Calu3 (cell line): ENCODE data around the gene PLOD2. TPM values are rescaled to one million over a fixed set of nuclear protein-coding genes. Genes with fewer than 3 reads are reported as not detected.

ENCODE experiments used
- BruUV-seq: library from RNA; stranded (reverse); fragments of 400-500 nt; replicated peaks from 2 replicates; lab custom pipeline; 2021; lab: Mats Ljungman, UMichigan
- CTCF ChIA-PET: fragments of 300-600 bp; sonication (Branson Sonifier 250); formaldehyde crosslinking; loops from one replicate; lab custom pipeline; 2022; ENCODE audit warnings: antibody characterized with exemption; lab: Charles Lee
- DNase-seq: peaks from one replicate; pipeline ENCODE4 v3.0.0; 2022
- H3K27ac Mint-ChIP-seq: one replicate; pipeline ENCODE4 v1.8.0; 2022; ENCODE audit warnings: mixed read lengths; ENCODE audit not compliant: unreplicated experiment
- H3K27me3 Mint-ChIP-seq: one replicate; pipeline ENCODE4 v1.8.0; 2022; ENCODE audit warnings: mixed read lengths; ENCODE audit not compliant: unreplicated experiment
- H3K36me3 Mint-ChIP-seq: one replicate; pipeline ENCODE4 v1.8.0; 2022; ENCODE audit warnings: mild to moderate bottlenecking, moderate library complexity, mixed read lengths; ENCODE audit not compliant: insufficient read depth, unreplicated experiment
- H3K4me1 Mint-ChIP-seq: one replicate; pipeline ENCODE4 v1.8.0; 2022; ENCODE audit warnings: mild to moderate bottlenecking, low read depth, mixed read lengths; ENCODE audit not compliant: unreplicated experiment
- H3K4me3 Mint-ChIP-seq: one replicate; pipeline ENCODE4 v1.8.0; 2022; ENCODE audit warnings: mild to moderate bottlenecking, low read depth, moderate library complexity, mixed read lengths; ENCODE audit not compliant: unreplicated experiment
- H3K9me3 Mint-ChIP-seq: one replicate; pipeline ENCODE4 v1.8.0; 2022; ENCODE audit warnings: low read depth, mixed read lengths; ENCODE audit not compliant: unreplicated experiment
- intact Hi-C: fragments of 100-400 bp; cut with micrococcal nuclease; formaldehyde crosslinking; loops from one replicate; pipeline ENCODE4 v1.10.0; 2022; ENCODE audit not compliant: unreplicated experiment
- total RNA-seq: library from RNA; stranded (reverse); gene quantifications from 2 replicates; pipeline ENCODE4 v1.2.3, GENCODE V29; 2022
- TF ChIP-seq, protein P1 (sequence below): fragments of 200-600 bp; IDR thresholded peaks from one replicate; pipeline ENCODE4 v1.8.0; 2022; ENCODE audit warnings: antibody characterized with exemption; ENCODE audit not compliant: unreplicated experiment

The PLOD2 gene
- total RNA-seq, 1 experiment from 2014 or later: 123 TPM

- Mint-ChIP-seq H3K36me3 (peaks cover 6% of the 10 kb centered on the region), H3K27ac (no peak overlapping the region), H3K9me3 (no peaks in the 10 kb centered on the region), H3K27me3 (no peaks in the 10 kb centered on the region), H3K4me3 (no peak overlapping the region), H3K4me1 (peaks cover 46% of the 10 kb centered on the region)
- intact Hi-C loops: loop anchor here (1.0 kb wide), 1 partner anchor 10 kb away; no protein-coding TSS in a partner anchor
- no peak for DNase-seq
- BruUV-seq: no TSS peak
- TF ChIP-seq, protein P1, sequence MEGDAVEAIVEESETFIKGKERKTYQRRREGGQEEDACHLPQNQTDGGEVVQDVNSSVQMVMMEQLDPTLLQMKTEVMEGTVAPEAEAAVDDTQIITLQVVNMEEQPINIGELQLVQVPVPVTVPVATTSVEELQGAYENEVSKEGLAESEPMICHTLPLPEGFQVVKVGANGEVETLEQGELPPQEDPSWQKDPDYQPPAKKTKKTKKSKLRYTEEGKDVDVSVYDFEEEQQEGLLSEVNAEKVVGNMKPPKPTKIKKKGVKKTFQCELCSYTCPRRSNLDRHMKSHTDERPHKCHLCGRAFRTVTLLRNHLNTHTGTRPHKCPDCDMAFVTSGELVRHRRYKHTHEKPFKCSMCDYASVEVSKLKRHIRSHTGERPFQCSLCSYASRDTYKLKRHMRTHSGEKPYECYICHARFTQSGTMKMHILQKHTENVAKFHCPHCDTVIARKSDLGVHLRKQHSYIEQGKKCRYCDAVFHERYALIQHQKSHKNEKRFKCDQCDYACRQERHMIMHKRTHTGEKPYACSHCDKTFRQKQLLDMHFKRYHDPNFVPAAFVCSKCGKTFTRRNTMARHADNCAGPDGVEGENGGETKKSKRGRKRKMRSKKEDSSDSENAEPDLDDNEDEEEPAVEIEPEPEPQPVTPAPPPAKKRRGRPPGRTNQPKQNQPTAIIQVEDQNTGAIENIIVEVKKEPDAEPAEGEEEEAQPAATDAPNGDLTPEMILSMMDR: no peak
- CTCF ChIA-PET: interaction anchor here (0.6 to 2.6 kb wide), 6 partner anchors 55 to 236 kb away, joined by 3 to 10 read pairs (median 3); no protein-coding TSS in a partner anchor
Measured at GRCh38 chr3:146091397-146091796, 69.6 kb downstream of the PLOD2 start.

- H3K27ac Mint-ChIP-seq: no peak overlapping the region
- intact Hi-C loops: no loop called here
- CTCF ChIA-PET: interaction anchor here (0.6 to 2.6 kb wide), 4 partner anchors 9 to 99 kb away, joined by 3 to 10 read pairs (median 4); no protein-coding TSS in a partner anchor
- H3K4me3 Mint-ChIP-seq: no peak overlapping the region
- TF ChIP-seq, protein P1: no peak
- peaks cover 6% of the 10 kb centered on the region for H3K36me3 Mint-ChIP-seq
- no peaks in the 10 kb centered on the region for H3K27me3 Mint-ChIP-seq
- no TSS peak for BruUV-seq
- no peak for DNase-seq
- H3K9me3 Mint-ChIP-seq: no peaks in the 10 kb centered on the region
- peaks cover 46% of the 10 kb centered on the region for H3K4me1 Mint-ChIP-seq
Measured at GRCh38 chr3:146090521-146090920, 70.5 kb downstream of the PLOD2 start.

DNA sequence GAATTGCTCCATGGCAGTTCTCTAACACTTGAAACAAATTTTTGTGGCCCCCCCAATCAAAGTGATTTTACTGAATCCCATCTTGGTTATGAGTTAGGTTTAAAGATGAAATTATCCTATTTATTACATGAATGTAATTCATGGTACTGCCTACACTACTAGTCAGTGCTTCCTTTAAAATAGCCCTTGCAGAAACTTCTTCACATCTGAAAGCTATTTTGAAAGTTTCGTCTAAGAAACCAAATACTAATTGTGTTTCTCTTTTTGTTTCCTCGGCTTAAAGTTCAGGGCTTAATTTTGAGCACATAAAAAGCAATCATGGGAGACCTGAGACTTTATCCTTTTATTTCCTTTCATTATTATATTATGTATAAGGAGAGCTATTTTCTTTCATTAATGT, 72.1 kb downstream of the PLOD2 start:
- Mint-ChIP-seq H3K4me3 (no peak overlapping the region), H3K27me3 (no peaks in the 10 kb centered on the region), H3K27ac (no peak overlapping the region), H3K4me1 (peaks cover 33% of the 10 kb centered on the region), H3K36me3 (no peaks in the 10 kb centered on the region), H3K9me3 (no peaks in the 10 kb centered on the region)
- intact Hi-C loops: no loop called here
- BruUV-seq: no TSS peak
- CTCF ChIA-PET: no interaction called here
- TF ChIP-seq, protein P1: no peak
- DNase-seq: no peak

DNA sequence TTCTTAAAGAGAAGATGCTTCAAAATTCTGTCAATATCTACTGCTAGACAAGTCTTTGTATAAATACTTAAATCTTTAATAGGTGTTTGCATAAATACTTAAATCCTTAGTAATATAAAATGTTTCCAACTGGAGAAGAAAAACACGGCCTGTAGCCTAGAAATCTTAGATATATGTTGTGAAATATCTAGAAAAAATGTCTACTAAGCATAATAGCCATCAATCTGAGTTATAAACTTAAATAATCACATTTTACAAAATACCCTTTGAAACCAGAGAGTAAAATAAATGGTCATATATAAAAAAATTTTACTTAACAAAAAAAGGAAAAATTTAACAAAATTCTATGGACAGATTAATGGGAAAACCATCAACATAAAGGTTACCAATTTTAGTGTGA, 73.9 kb downstream of the PLOD2 start:
- Mint-ChIP-seq H3K27ac (no peak overlapping the region), H3K4me1 (peaks cover 15% of the 10 kb centered on the region), H3K27me3 (no peaks in the 10 kb centered on the region), H3K4me3 (no peak overlapping the region), H3K36me3 (no peaks in the 10 kb centered on the region), H3K9me3 (no peaks in the 10 kb centered on the region)
- TF ChIP-seq, protein P1: no peak
- CTCF ChIA-PET: no interaction called here
- no peak for DNase-seq
- intact Hi-C loops: no loop called here
- BruUV-seq: no TSS peak
